ENCODE measurements around the gene BPIFB3.

DNA sequence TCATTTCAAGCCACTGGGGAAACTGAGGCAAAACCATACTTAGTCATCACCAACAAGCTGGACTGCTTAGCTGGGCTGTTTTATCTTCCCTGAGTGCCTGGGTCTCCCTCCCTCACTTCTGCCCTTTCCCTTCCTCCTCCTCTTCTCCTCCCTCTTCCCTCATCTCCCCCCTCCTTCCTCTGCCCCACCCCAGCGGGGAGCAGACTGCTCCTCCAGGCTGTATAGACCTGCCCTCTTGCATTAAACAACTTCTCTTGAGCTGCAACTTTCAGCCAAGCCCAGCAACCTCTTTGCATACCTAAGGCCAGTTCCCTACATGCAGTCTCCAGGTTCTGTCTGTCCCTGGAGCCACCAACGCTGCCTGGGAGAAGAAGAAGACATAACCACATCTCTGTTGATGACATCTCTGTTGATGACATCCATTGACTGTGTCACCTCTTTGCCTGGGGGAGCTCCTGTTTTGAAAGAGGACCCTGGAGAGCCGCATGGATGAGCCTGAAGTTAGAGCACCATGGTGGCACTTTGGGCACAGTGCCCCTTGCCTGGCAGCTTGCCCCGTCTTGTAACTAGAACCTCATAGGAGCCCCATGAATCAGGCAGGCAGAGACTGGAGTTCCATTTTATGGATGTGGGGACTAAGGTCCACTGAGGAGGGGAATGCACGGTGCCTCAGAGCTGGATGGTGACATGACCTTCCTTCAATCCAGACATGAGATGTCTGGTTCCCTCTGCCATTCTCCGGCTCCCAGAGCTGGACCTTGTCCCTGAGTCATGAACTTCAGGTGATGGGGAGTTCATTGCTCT, 30.1 kb upstream of the BPIFB3 start:
- no peak for TF ChIP-seq CTCF (IDR thresholded peaks at IDR 0.05)
- no peak for TF ChIP-seq POLR2A (IDR thresholded peaks at IDR 0.05)

Data from thyroid gland (tissue), 4 donors.